ENCODE results near the gene COTL1. TPM values are rescaled to one million over a fixed set of nuclear protein-coding genes. Genes with fewer than 3 reads are reported as not detected.

Gene COTL1
- polyA plus RNA-seq, 2 of the 4 experiments (the other 2 are of a cell fraction): 89.7 to 372 TPM

GRCh38 chr16:84593825-84594724 lies 23.8 kb downstream of the COTL1 start:
- CTCF ChIA-PET: interaction anchor here (1.0 to 1.6 kb wide), 4 partner anchors 11 to 88 kb away, joined by 3 to 5 read pairs (median 4); no protein-coding TSS in a partner anchor
- WGBS (ENCODE audit: missing lambda C conversion rate): 92% methylated on average over 23 of the region's 23 CpGs

GRCh38 chr16:84592718-84593117 lies 25.2 kb downstream of the COTL1 start:
- no peak for DNase-seq (ENCODE audit: low read depth in 1 of 2, low spot score in 1 of 2)
- TF ChIP-seq POLR2AphosphoS2 (conservative IDR thresholded peaks at IDR 0.05; ENCODE audit: low read length) (no peak), NFE2L2 (conservative IDR thresholded peaks at IDR 0.05; ENCODE audit: low read length) (no peak), SMC3 (IDR thresholded peaks at IDR 0.05) (no peak), FOXS1 (CRISPR knock-in tag; IDR thresholded peaks at IDR 0.05) (no peak), PHF8 (IDR thresholded peaks at IDR 0.05; ENCODE audit: borderline replicate concordance, low read depth) (no peak), RFX5 (IDR thresholded peaks at IDR 0.05) (no peak), MYC (IDR thresholded peaks at IDR 0.05; ENCODE audit: borderline replicate concordance, low read length) (no peak), CBX8 (IDR thresholded peaks at IDR 0.05) (no peak), KDM5A (IDR thresholded peaks at IDR 0.05) (no peak), ATOH8 (CRISPR knock-in tag; IDR thresholded peaks at IDR 0.05; ENCODE audit: low read depth) (no peak), BHLHE40 (IDR thresholded peaks at IDR 0.05; ENCODE audit: low read depth, low read length) (no peak)
- no peak overlapping the region for H3K4me2 ChIP-seq
- peaks cover under 1% of the 10 kb centered on the region; the same call in 1 of the 3 replicates for H3K4me1 ChIP-seq
- no peak for FAIRE-seq
- 90% methylated on average over 11 of the region's 11 CpGs for WGBS (ENCODE audit: missing lambda C conversion rate)
- POLR2A ChIA-PET: no interaction called here
- H3K27ac ChIP-seq: no peak overlapping the region
- no peak for ATAC-seq
- no peak overlapping the region for H3K4me3 ChIP-seq
- no peaks in the 10 kb centered on the region for H3K9me3 ChIP-seq
- CTCF ChIA-PET: interaction anchor here (1.1 to 1.6 kb wide), 3 partner anchors 10 to 82 kb away, joined by 4 to 5 read pairs (median 4); no protein-coding TSS in a partner anchor

More at GRCh38 chr16:84593825-84594724, 23.8 kb downstream of the COTL1 start:
- no peak overlapping the region for H3K27ac ChIP-seq
- TF ChIP-seq BHLHE40 (IDR thresholded peaks at IDR 0.05; ENCODE audit: low read depth, low read length): no peak
- TF ChIP-seq ATOH8 (CRISPR knock-in tag; IDR thresholded peaks at IDR 0.05; ENCODE audit: low read depth): no peak
- no peak for TF ChIP-seq CBX2 (IDR thresholded peaks at IDR 0.05; ENCODE audit: borderline replicate concordance, low read depth)
- no peak for TF ChIP-seq TP53 (CRISPR knock-in tag; IDR thresholded peaks at IDR 0.05)
- no peaks in the 10 kb centered on the region for H3K9me3 ChIP-seq
- POLR2A ChIA-PET: no interaction called here
- H3K4me1 ChIP-seq: peaks cover 14% of the 10 kb centered on the region
- ATAC-seq (no peak), FAIRE-seq (no peak), DNase-seq (ENCODE audit: low read depth in 1 of 2, low spot score in 1 of 2) (no peak)
- no peak overlapping the region for H3K4me2 ChIP-seq
- H3K4me3 ChIP-seq: no peak overlapping the region

GRCh38 chr16:84589975-84590719 lies 27.7 kb downstream of the COTL1 start:
- FAIRE-seq (no peak), DNase-seq (ENCODE audit: low read depth in 1 of 2, low spot score in 1 of 2) (no peak), ATAC-seq (no peak)
- ChIA-PET CTCF (interaction anchor here (1.0 to 1.8 kb wide), 2 partner anchors 10 to 79 kb away, joined by 3 to 9 read pairs; no protein-coding TSS in a partner anchor), POLR2A (no interaction called here)
- no peak overlapping the region for H3K4me3 ChIP-seq
- H3K27ac ChIP-seq: no peak overlapping the region
- TF ChIP-seq HOXB13 (CRISPR knock-in tag; IDR thresholded peaks at IDR 0.05; ENCODE audit: low read depth): no peak
- TF ChIP-seq KDM1A (IDR thresholded peaks at IDR 0.05; ENCODE audit: low read depth): peak; percentile 44; the same call in 1 of the 2 replicates
- no peaks in the 10 kb centered on the region for H3K9me3 ChIP-seq
- H3K4me2 ChIP-seq: no peak overlapping the region
- WGBS (ENCODE audit: missing lambda C conversion rate): 93% methylated on average over 24 of the region's 24 CpGs
- no peaks in the 10 kb centered on the region for H3K4me1 ChIP-seq

GRCh38 chr16:84588991-84589390 lies 28.9 kb downstream of the COTL1 start:
- CTCF ChIA-PET: interaction anchor here (1.8 kb wide), 1 partner anchor 11 kb away, joined by 9 read pairs; no protein-coding TSS in a partner anchor
- 90% methylated on average over 8 of the region's 8 CpGs for WGBS (ENCODE audit: missing lambda C conversion rate)
- FAIRE-seq (no peak), DNase-seq (ENCODE audit: low read depth in 1 of 2, low spot score in 1 of 2) (no peak), ATAC-seq (no peak)
- H3K9me3 ChIP-seq: no peaks in the 10 kb centered on the region
- no peaks in the 10 kb centered on the region for H3K4me1 ChIP-seq
- H3K4me2 ChIP-seq: no peak overlapping the region
- no peak overlapping the region for H3K27ac ChIP-seq
- H3K4me3 ChIP-seq: no peak overlapping the region
- POLR2A ChIA-PET: no interaction called here
- TF ChIP-seq GATA3 (IDR thresholded peaks at IDR 0.05; ENCODE audit: borderline replicate concordance): no peak
- TF ChIP-seq ZNF302 (CRISPR knock-in tag; IDR thresholded peaks at IDR 0.05): no peak
- no peak for TF ChIP-seq MYC (IDR thresholded peaks at IDR 0.05; ENCODE audit: borderline replicate concordance, low read length)
- TF ChIP-seq FOSL2 (IDR thresholded peaks at IDR 0.05): no peak
- TF ChIP-seq FOSL2 (CRISPR knock-in tag; IDR thresholded peaks at IDR 0.05): no peak
- TF ChIP-seq KDM1A (IDR thresholded peaks at IDR 0.05; ENCODE audit: low read depth): no peak
- no peak for TF ChIP-seq PBX3 (IDR thresholded peaks at IDR 0.05)
- no peak for TF ChIP-seq ZSCAN20 (CRISPR knock-in tag; IDR thresholded peaks at IDR 0.05)
- TF ChIP-seq FOSB (CRISPR knock-in tag; IDR thresholded peaks at IDR 0.05): no peak
- TF ChIP-seq TFCP2L1 (CRISPR knock-in tag; IDR thresholded peaks at IDR 0.05): no peak
- TF ChIP-seq ELK1 (IDR thresholded peaks at IDR 0.05; ENCODE audit: low read depth, low read length): no peak
- TF ChIP-seq ZFP36 (IDR thresholded peaks at IDR 0.05; ENCODE audit: borderline replicate concordance, partially characterized antibody): no peak

Measured in A549 (cell line).